DOHH2 (cell line): Measurements from ENCODE around the gene CEP350.

Source experiments
- H3F3A ChIP-seq: fragments of 200-600 bp; sonication (generic), shearing (Covaris generic); 2 replicates; pipeline ENCODE4 v1.6.0; 2016; ENCODE audit warnings: antibody characterized with exemption, mild to moderate bottlenecking; ENCODE audit not compliant: control insufficient read depth, insufficient read depth
- H3K27ac ChIP-seq: fragments of 200-600 bp; sonication (generic); 2 replicates; pipeline ENCODE4 v1.5.1; 2014; ENCODE audit warnings: low read depth, mild to moderate bottlenecking, low read length, moderate library complexity
- H3K27me3 ChIP-seq: fragments of 200-600 bp; sonication (generic); 2 replicates; pipeline ENCODE4 v1.6.1; 2014; ENCODE audit warnings: mild to moderate bottlenecking, low read length, mixed read lengths; ENCODE audit not compliant: control insufficient read depth
- H3K36me3 ChIP-seq: fragments of 200-600 bp; sonication (generic); 2 replicates; pipeline ENCODE4 v1.6.1; 2014; ENCODE audit warnings: mild to moderate bottlenecking, low read length, moderate library complexity, mixed read lengths; ENCODE audit not compliant: control insufficient read depth
- H3K4me1 ChIP-seq: fragments of 200-600 bp; sonication (generic); 2 replicates; pipeline ENCODE4 v1.6.1; 2014; ENCODE audit warnings: mild to moderate bottlenecking, low read length, mixed read lengths; ENCODE audit not compliant: control insufficient read depth
- H3K4me2 ChIP-seq: fragments of 200-600 bp; sonication (generic); 2 replicates; pipeline ENCODE4 v1.6.0; 2014; ENCODE audit warnings: mild to moderate bottlenecking, low read length, moderate library complexity
- H3K4me3 ChIP-seq: fragments of 200-600 bp; sonication (generic); 2 replicates; pipeline ENCODE4 v1.5.1; 2014; ENCODE audit warnings: mild to moderate bottlenecking, low read length, mixed read lengths
- H3K79me2 ChIP-seq: fragments of 200-600 bp; sonication (generic); 2 replicates; pipeline ENCODE4 v1.6.1; 2014; ENCODE audit warnings: mild to moderate bottlenecking, low read length, mixed read lengths; ENCODE audit not compliant: control insufficient read depth
- H3K9me2 ChIP-seq: fragments of 200-600 bp; sonication (generic); replicated peaks from 2 replicates; pipeline ENCODE4 v1.6.1; 2014; ENCODE audit warnings: mild to moderate bottlenecking, low read length, mixed read lengths; ENCODE audit not compliant: control insufficient read depth
- H3K9me3 ChIP-seq: fragments of 200-600 bp; sonication (generic); 2 replicates; pipeline ENCODE4 v1.6.1; 2014; ENCODE audit warnings: antibody characterized with exemption, low read length, mixed read lengths; ENCODE audit not compliant: control insufficient read depth, insufficient read depth
- H4K20me1 ChIP-seq: fragments of 200-600 bp; sonication (generic); 2 replicates; pipeline ENCODE4 v1.6.0; 2014; ENCODE audit warnings: low read depth, mild to moderate bottlenecking, antibody characterized with exemption, low read length, moderate library complexity; ENCODE audit not compliant: control insufficient read depth, insufficient read depth
- EZH2phosphoT487 ChIP-seq: fragments of 200-600 bp; sonication (generic); IDR thresholded peaks from 2 replicates; pipeline ENCODE4 v1.6.1; 2017; ENCODE audit warnings: borderline replicate concordance, mild to moderate bottlenecking, antibody characterized with exemption, low read length, moderate library complexity, mixed read lengths
- TF ChIP-seq, protein P1 (sequence below): fragments of 200-600 bp; sonication (generic); IDR thresholded peaks from one replicate; pipeline ENCODE4 v1.5.1; 2014; ENCODE audit warnings: antibody characterized with exemption, mild to moderate bottlenecking, low read depth, low read length; ENCODE audit not compliant: poor library complexity, severe bottlenecking

Gene CEP350

DNA sequence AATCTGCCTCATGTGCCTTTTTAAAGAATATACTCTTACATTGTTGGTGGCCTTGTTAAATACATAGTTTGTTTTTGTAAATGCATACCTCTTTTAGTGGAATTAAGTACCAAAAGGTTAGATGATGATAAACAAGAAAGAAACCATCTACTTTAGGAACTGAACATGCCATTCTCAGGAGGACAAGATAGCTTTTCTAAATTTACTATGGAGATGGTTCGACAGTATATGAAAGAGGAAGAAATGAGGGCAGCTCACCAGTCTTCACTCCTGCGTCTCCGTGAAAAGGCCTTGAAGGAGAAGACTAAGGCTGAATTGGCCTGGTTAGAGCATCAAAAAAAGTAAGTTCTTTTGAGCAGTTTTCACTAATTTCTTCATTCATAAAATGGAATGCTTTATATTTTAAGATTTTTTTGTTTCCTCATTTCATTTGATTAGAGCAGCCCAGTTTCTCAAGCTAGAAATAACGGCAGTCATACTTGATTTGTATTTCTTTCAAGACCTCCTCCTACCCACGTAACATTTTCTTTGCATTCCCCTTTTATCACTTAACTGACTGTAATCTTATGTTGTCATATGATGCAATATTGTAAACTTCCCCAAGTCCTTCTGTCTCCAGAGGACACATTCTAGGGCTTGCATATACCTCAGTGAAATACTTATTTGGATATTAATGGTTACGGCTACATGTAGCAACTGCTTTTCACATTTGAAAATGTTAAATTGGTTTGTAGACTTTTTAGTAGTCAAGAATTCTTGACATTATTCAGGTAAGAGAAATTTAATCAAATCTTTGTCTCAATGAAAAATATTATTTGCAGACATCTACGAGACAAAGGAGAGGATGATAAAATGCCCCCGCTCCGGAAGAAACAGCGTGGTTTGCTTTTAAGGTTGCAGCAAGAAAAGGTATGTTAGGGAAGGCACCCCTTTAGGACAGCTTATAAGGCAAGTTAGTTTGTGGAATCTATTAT lies 99.3 kb downstream of the CEP350 start:
- Histone ChIP-seq H4K20me1 (no peaks in the 10 kb centered on the region), H3F3A (peaks cover 9% of the 10 kb centered on the region; the same call in 1 of the 2 replicates), H3K4me1 (peaks cover 11% of the 10 kb centered on the region), H3K4me2 (no peak overlapping the region), H3K4me3 (no peak overlapping the region), H3K9me2 (no peaks in the 10 kb centered on the region), H3K27me3 (no peaks in the 10 kb centered on the region), H3K27ac (no peak overlapping the region), H3K9me3 (no peaks in the 10 kb centered on the region), H3K36me3 (peaks cover 58% of the 10 kb centered on the region), H3K79me2 (no peaks in the 10 kb centered on the region)
- TF ChIP-seq, protein P1, sequence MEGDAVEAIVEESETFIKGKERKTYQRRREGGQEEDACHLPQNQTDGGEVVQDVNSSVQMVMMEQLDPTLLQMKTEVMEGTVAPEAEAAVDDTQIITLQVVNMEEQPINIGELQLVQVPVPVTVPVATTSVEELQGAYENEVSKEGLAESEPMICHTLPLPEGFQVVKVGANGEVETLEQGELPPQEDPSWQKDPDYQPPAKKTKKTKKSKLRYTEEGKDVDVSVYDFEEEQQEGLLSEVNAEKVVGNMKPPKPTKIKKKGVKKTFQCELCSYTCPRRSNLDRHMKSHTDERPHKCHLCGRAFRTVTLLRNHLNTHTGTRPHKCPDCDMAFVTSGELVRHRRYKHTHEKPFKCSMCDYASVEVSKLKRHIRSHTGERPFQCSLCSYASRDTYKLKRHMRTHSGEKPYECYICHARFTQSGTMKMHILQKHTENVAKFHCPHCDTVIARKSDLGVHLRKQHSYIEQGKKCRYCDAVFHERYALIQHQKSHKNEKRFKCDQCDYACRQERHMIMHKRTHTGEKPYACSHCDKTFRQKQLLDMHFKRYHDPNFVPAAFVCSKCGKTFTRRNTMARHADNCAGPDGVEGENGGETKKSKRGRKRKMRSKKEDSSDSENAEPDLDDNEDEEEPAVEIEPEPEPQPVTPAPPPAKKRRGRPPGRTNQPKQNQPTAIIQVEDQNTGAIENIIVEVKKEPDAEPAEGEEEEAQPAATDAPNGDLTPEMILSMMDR = no peak
- no peak for TF ChIP-seq EZH2phosphoT487

DNA sequence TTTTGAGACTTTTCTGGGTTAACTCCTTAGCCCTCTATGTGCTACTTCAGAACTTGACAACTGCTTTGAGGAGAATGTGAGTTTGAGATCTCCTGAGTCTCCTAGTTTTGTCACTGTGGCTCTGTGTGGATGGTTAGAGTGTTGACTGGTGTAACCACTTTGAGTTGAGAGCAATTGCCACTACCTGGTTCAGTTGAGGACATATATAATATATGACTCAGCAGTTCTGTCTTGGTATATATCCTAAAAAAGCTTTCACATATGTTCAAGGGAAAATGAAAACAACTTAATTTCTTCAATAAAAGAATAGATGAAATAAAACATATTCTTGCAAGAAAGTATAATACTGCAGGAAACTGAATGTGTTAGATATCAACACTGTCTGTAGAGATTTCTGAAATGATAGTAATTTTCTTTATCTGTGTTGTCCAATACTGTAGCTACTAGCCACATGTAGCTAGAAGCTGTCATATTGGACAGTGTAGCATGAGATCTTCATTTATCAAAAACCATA lies 103.3 kb downstream of the CEP350 start:
- Histone ChIP-seq H3K9me3 (no peaks in the 10 kb centered on the region), H3K9me2 (no peaks in the 10 kb centered on the region), H3K4me1 (peaks cover 11% of the 10 kb centered on the region), H3K27ac (no peak overlapping the region), H3K36me3 (peaks cover 48% of the 10 kb centered on the region), H3K4me2 (no peak overlapping the region), H3F3A (peaks cover 4% of the 10 kb centered on the region; the same call in 1 of the 2 replicates), H3K4me3 (no peak overlapping the region), H4K20me1 (no peaks in the 10 kb centered on the region), H3K79me2 (no peaks in the 10 kb centered on the region), H3K27me3 (no peaks in the 10 kb centered on the region)
- no peak for TF ChIP-seq EZH2phosphoT487
- TF ChIP-seq, protein P1 = no peak

DNA sequence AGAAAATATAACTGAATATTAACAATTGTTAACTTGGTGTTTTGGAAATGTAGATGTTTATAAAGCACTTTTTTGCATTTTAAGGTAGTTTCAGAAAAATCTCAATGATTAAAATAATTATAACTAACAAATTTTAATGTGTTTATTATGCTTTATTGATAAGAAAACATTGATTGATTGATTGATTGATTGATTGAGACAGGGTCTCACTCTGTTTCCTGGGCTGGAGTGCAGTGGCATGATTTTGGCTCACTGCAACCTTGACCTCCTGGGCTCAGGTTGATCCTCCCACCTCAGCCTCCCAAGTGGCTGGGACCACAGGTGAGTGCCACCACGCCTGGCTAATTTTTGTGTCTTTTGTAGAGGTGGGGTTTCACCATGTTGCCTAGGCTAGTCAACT lies 106.4 kb downstream of the CEP350 start:
- no peak for TF ChIP-seq EZH2phosphoT487
- TF ChIP-seq, protein P1 = no peak
- Histone ChIP-seq H3K27ac (no peak overlapping the region), H3K9me2 (no peaks in the 10 kb centered on the region), H3K36me3 (peaks cover 50% of the 10 kb centered on the region), H3K9me3 (no peaks in the 10 kb centered on the region), H4K20me1 (no peaks in the 10 kb centered on the region), H3F3A (no peaks in the 10 kb centered on the region), H3K4me1 (peaks cover 11% of the 10 kb centered on the region), H3K4me3 (no peak overlapping the region), H3K79me2 (no peaks in the 10 kb centered on the region), H3K4me2 (no peak overlapping the region), H3K27me3 (no peaks in the 10 kb centered on the region)
